Ascending aorta (tissue), 2 donors: ENCODE results near the gene NAP1L1. TPM values are rescaled to one million over a fixed set of nuclear protein-coding genes. Genes with fewer than 3 reads are reported as not detected.

Source experiments
- DNase-seq, 2 donors: peaks; one replicate each; pipeline ENCODE4 v3.0.0-alpha.2; 2019; ENCODE audit warnings: low spot score in 2 of 2
- H3K27ac ChIP-seq, 2 donors: fragments of 200-600 bp; sonication (generic); one replicate each; pipeline ENCODE4 v1.5.1; 2016 to 2017; ENCODE audit warnings: mild to moderate bottlenecking in 1 of 2
- H3K27me3 ChIP-seq: fragments of 200-600 bp; sonication (generic); one replicate; pipeline ENCODE4 v1.5.1; 2017
- H3K36me3 ChIP-seq, 2 donors: fragments of 200-600 bp; sonication (generic); one replicate each; pipeline ENCODE4 v1.5.1; 2016
- H3K4me1 ChIP-seq, 2 donors: fragments of 200-600 bp; sonication (generic); one replicate each; pipeline ENCODE4 v1.5.1; 2016 to 2017; ENCODE audit warnings: mild to moderate bottlenecking in 1 of 2
- H3K4me3 ChIP-seq, 2 donors: fragments of 200-600 bp; sonication (generic); one replicate each; pipeline ENCODE4 v1.5.1; 2016 to 2017; ENCODE audit warnings: mild to moderate bottlenecking in 1 of 2
- H3K9me3 ChIP-seq, 2 donors: fragments of 200-600 bp; sonication (generic); one replicate each; pipeline ENCODE4 v1.5.1; 2016
- intact Hi-C: fragments of 100-400 bp; cut with DNase I; formaldehyde crosslinking; loops from one replicate; pipeline ENCODE4 v1.15.1; 2023
- total RNA-seq: library from RNA; depleted of rRNA; stranded (reverse); fragments of >200 nt; gene quantifications from one replicate; pipeline ENCODE4 v1.1.0, GENCODE V29; 2016
- TF ChIP-seq, protein P1 (sequence below), 3 experiments: fragments of 200-600 bp in 2 of 3; fragments of 450-650 bp in 1 of 3; sonication (generic) in 2 of 3; IDR thresholded peaks; one replicate each; pipeline ENCODE4 v1.5.1; 2016 to 2019; ENCODE audit warnings: antibody characterized with exemption in 3 of 3, mild to moderate bottlenecking in 1 of 3, moderate library complexity in 1 of 3

The NAP1L1 gene
- total RNA-seq, 1 donor from 2014 or later: 116 TPM

GRCh38 chr12:76023069-76023690 lies 61.3 kb downstream of the NAP1L1 start:
- TF ChIP-seq, protein P1, sequence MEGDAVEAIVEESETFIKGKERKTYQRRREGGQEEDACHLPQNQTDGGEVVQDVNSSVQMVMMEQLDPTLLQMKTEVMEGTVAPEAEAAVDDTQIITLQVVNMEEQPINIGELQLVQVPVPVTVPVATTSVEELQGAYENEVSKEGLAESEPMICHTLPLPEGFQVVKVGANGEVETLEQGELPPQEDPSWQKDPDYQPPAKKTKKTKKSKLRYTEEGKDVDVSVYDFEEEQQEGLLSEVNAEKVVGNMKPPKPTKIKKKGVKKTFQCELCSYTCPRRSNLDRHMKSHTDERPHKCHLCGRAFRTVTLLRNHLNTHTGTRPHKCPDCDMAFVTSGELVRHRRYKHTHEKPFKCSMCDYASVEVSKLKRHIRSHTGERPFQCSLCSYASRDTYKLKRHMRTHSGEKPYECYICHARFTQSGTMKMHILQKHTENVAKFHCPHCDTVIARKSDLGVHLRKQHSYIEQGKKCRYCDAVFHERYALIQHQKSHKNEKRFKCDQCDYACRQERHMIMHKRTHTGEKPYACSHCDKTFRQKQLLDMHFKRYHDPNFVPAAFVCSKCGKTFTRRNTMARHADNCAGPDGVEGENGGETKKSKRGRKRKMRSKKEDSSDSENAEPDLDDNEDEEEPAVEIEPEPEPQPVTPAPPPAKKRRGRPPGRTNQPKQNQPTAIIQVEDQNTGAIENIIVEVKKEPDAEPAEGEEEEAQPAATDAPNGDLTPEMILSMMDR (IDR thresholded peaks at IDR 0.05): no peak
- H3K4me3 ChIP-seq: no peak overlapping the region
- H3K27ac ChIP-seq: no peak overlapping the region
- H3K27me3 ChIP-seq: no peaks in the 10 kb centered on the region
- DNase-seq: no peak
- intact Hi-C loops: no loop called here
- H3K9me3 ChIP-seq: no peaks in the 10 kb centered on the region
- no peaks in the 10 kb centered on the region for H3K36me3 ChIP-seq
- H3K4me1 ChIP-seq: peaks cover 0 to 2% of the 10 kb centered on the region in 2 donors

- intact Hi-C loops: no loop called here
- Histone ChIP-seq H3K27ac (no peak overlapping the region), H3K4me1 (peaks cover 0 to 2% of the 10 kb centered on the region in 2 donors), H3K36me3 (no peaks in the 10 kb centered on the region), H3K4me3 (no peak overlapping the region), H3K9me3 (no peaks in the 10 kb centered on the region), H3K27me3 (no peaks in the 10 kb centered on the region)
- TF ChIP-seq, protein P1 (IDR thresholded peaks at IDR 0.05): no peak
- no peak for DNase-seq
Observed at GRCh38 chr12:76022506-76022905, 62.0 kb downstream of the NAP1L1 start.

DNA sequence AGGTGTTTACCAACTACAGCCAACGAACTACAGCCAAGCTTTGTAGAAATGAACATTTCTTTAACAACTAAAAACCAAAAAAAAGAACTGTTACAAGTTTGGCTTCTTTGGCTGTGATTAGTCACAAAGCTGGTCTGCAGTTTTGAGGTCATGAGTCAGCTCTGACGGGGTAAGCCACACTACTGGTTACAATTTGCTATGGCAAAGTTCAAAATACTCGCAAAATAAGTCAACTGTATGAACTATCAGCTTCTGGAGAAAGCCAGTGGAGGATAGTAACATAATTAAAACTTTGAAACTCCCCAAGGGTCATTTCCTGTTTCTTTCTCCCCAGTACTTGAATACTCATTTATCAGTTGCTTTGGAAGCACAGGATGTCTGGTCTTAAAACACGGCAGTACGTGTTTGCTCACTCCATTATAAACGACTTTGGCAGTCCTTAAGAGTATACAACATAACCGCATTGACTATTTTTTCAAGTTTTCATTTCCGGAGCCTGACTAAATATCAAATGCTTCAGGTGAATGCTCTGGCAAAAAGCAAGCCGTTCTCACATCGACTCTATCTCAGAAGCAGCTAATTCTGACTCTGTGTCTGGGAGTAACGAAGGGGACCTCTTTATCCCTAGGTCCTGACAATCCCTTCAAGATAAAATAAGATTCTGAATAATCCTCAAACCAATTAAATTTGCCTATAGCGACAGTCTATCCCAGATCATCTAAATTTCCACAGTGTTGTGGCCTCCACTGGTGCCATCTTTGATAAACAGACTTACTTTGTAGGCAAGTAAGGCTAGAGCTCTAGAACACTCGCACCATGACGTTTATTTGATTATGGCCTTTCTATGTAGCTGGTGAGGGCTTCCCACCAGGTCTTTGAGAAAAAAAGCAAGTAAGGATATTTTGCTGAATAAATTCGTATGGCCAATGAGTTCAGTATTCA lies 63.5 kb downstream of the NAP1L1 start:
- peak overlapping the region in 1 of 2 donors; percentile 9 for H3K27ac ChIP-seq
- intact Hi-C loops: no loop called here
- no peak for DNase-seq

GRCh38 chr12:76020281-76020680 lies 64.2 kb downstream of the NAP1L1 start:
- no peaks in the 10 kb centered on the region for H3K9me3 ChIP-seq
- intact Hi-C loops: no loop called here
- peaks cover 0 to 2% of the 10 kb centered on the region in 2 donors for H3K4me1 ChIP-seq
- peak in 1 of 2 donors; percentile 79 for DNase-seq
- H3K4me3 ChIP-seq: no peak overlapping the region
- no peaks in the 10 kb centered on the region for H3K27me3 ChIP-seq
- TF ChIP-seq, protein P1 (IDR thresholded peaks at IDR 0.05): no peak
- H3K27ac ChIP-seq: no peak overlapping the region
- no peaks in the 10 kb centered on the region for H3K36me3 ChIP-seq

More for the DNA sequence above, 63.5 kb downstream of the NAP1L1 start:
- no peaks in the 10 kb centered on the region for H3K36me3 ChIP-seq
- H3K4me3 ChIP-seq: no peak overlapping the region
- no peaks in the 10 kb centered on the region for H3K9me3 ChIP-seq
- H3K4me1 ChIP-seq: peaks cover 0 to 2% of the 10 kb centered on the region in 2 donors
- no peaks in the 10 kb centered on the region for H3K27me3 ChIP-seq
- TF ChIP-seq, protein P1 (IDR thresholded peaks at IDR 0.05): no peak

GRCh38 chr12:76018672-76019071 lies 65.8 kb downstream of the NAP1L1 start:
- TF ChIP-seq, protein P1 (IDR thresholded peaks at IDR 0.05): no peak
- Histone ChIP-seq H3K4me3 (no peak overlapping the region), H3K9me3 (no peaks in the 10 kb centered on the region), H3K36me3 (no peaks in the 10 kb centered on the region), H3K4me1 (no peaks in the 10 kb centered on the region), H3K27me3 (no peaks in the 10 kb centered on the region), H3K27ac (no peak overlapping the region)
- DNase-seq: no peak
- intact Hi-C loops: no loop called here
